Panc1 (cell line): ENCODE measurements around the gene MYBPH. TPM values are rescaled to one million over a fixed set of nuclear protein-coding genes. Genes with fewer than 3 reads are reported as not detected.

Experiments used
- ATAC-seq: fragments of 200-7000 bp; cut with Tn5 transposase; 2 replicates; pipeline ENCODE4 v1.9.1; 2020; ENCODE audit warnings: mild to moderate bottlenecking, moderate library complexity
- BruUV-seq: library from RNA; stranded (reverse); fragments of 400-500 nt; replicated peaks from 2 replicates; lab custom pipeline; 2021; lab: Mats Ljungman, UMichigan
- CTCF ChIA-PET: fragments of 300-600 bp; sonication (Branson Sonifier 250); formaldehyde crosslinking; loops from one replicate; lab custom pipeline; 2022; ENCODE audit warnings: antibody characterized with exemption; lab: Charles Lee
- POLR2A ChIA-PET: fragments of 300-600 bp; sonication (Branson Sonifier 250); formaldehyde crosslinking; loops from one replicate; lab custom pipeline; 2022; ENCODE audit warnings: antibody characterized with exemption; lab: Charles Lee
- DNase-seq: peaks from one replicate; pipeline ENCODE4 v3.0.0-alpha.2; 2010; ENCODE audit warnings: low read depth, low spot score
- H3K27ac ChIP-seq: 2 replicates; pipeline ENCODE4 v1.5.1; 2011; ENCODE audit warnings: mild to moderate bottlenecking, low read length, inconsistent platforms
- H3K27me3 ChIP-seq: fragments of 200-500 bp; sonication (Bioruptor generic); 2 replicates; pipeline ENCODE4 v1.6.0; 2014; ENCODE audit warnings: low read length, inconsistent platforms; ENCODE audit not compliant: control insufficient read depth, insufficient read depth
- H3K36me3 ChIP-seq: fragments of 200-500 bp; sonication (Bioruptor generic); 2 replicates; pipeline ENCODE4 v1.5.1; 2014; ENCODE audit warnings: inconsistent platforms, mild to moderate bottlenecking, low read length, moderate library complexity; ENCODE audit not compliant: control insufficient read depth, insufficient read depth
- H3K4me1 ChIP-seq: 2 replicates; pipeline ENCODE4 v1.5.1; 2011; ENCODE audit warnings: inconsistent platforms, mild to moderate bottlenecking, low read length, moderate library complexity; ENCODE audit not compliant: control insufficient read depth, insufficient read depth
- H3K4me3 ChIP-seq, 2 experiments: 2 replicates each; pipeline ENCODE4 v1.5.1; 2011 to 2012; ENCODE audit warnings: low read depth in 2 of 2, low read length in 2 of 2, mild to moderate bottlenecking in 2 of 2, inconsistent platforms in 1 of 2, moderate library complexity in 1 of 2
- H3K9me3 ChIP-seq: fragments of 200-500 bp; sonication (Bioruptor generic); 2 replicates; pipeline ENCODE4 v1.5.1; 2014; ENCODE audit warnings: low read depth, mild to moderate bottlenecking, inconsistent platforms, low read length, moderate library complexity; ENCODE audit not compliant: control insufficient read depth, insufficient read depth
- CTCF ChIP-seq: fragments of 450-650 bp; IDR thresholded peaks from 2 replicates; pipeline ENCODE4 v1.5.1; 2017; ENCODE audit warnings: mild to moderate bottlenecking
- POLR2AphosphoS5 ChIP-seq: IDR thresholded peaks from 2 replicates; pipeline ENCODE4 v1.6.1; 2012; ENCODE audit warnings: mild to moderate bottlenecking, low read depth, low read length, moderate library complexity
- REST ChIP-seq, 2 experiments: IDR thresholded peaks; 2 replicates each; pipeline ENCODE4 v1.6.1; 2011 to 2012; ENCODE audit warnings: low read depth in 2 of 2, control low read depth in 1 of 2, low read length in 1 of 2, mild to moderate bottlenecking in 1 of 2, moderate library complexity in 1 of 2; ENCODE audit not compliant: insufficient read depth in 1 of 2
- SIN3A ChIP-seq: IDR thresholded peaks from 2 replicates; pipeline ENCODE4 v1.6.1; 2012; ENCODE audit warnings: low read depth, mild to moderate bottlenecking, low read length, moderate library complexity, borderline replicate concordance; ENCODE audit not compliant: insufficient read depth
- TCF7L2 ChIP-seq: IDR thresholded peaks from 2 replicates; pipeline ENCODE4 v1.6.1; 2011; ENCODE audit warnings: mild to moderate bottlenecking, low read depth, low read length, inconsistent platforms
- in situ Hi-C: cut with HindIII; loops from 2 replicates; pipeline ENCODE4 v1.10.0; 2016; ENCODE audit warnings: low sequenced_read_pairs, low pct_unique_long_range_greater_than_20kb
- intact Hi-C: fragments of 100-400 bp; cut with micrococcal nuclease; formaldehyde crosslinking; loops from one replicate; pipeline ENCODE4 v1.10.0; 2022; ENCODE audit not compliant: unreplicated experiment
- total RNA-seq: library from RNA; stranded (reverse); gene quantifications from one replicate; pipeline ENCODE4 v1.2.1, GENCODE V29; 2021; ENCODE audit not compliant: unreplicated experiment

The MYBPH gene
- total RNA-seq, 1 experiment from 2014 or later, result not detected

DNA sequence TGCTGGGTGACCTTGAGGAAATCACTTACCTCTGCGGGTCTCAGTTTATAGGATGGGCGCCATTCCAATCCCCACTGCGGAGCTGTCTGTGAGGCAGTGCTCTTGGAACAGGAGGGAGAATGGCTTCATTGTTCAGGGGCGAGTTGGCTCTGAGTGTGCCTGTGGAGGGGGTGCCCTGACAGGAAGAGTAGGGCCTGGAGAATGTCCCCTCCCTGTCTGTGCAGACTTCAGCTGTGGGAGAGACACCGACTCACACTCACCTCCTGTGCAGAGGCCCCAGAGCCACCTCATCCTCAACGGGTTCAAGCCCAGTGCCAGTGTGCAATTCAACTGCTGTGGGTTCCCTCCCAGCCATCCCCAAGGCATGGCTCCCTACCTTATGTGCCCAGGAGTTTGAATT, 31.0 kb downstream of the MYBPH start:
- CTCF ChIA-PET, result no interaction called here
- BruUV-seq, result no TSS peak
- POLR2A ChIA-PET, result no interaction called here

GRCh38 chr1:203143641-203144040, 32.0 kb downstream of the MYBPH start:
- ATAC-seq, result no peak
- no peaks in the 10 kb centered on the region for H3K27me3 ChIP-seq
- no peak for TF ChIP-seq CTCF
- TF ChIP-seq REST (IDR thresholded peaks at IDR 0.05; ENCODE audit: insufficient read depth in 1 of 2, low read depth in 2 of 2, low read length in 1 of 2), result no peak
- no peak for TF ChIP-seq TCF7L2
- no peak for TF ChIP-seq POLR2AphosphoS5
- no peak for TF ChIP-seq SIN3A
- intact Hi-C loops, result no loop called here
- no peaks in the 10 kb centered on the region for H3K9me3 ChIP-seq
- no peak overlapping the region for H3K27ac ChIP-seq
- in situ Hi-C loops, result no loop called here
- H3K36me3 ChIP-seq, result no peaks in the 10 kb centered on the region
- peaks cover 14% of the 10 kb centered on the region for H3K4me1 ChIP-seq
- no peak for DNase-seq
- ChIA-PET POLR2A (no interaction called here), CTCF (no interaction called here)
- no TSS peak for BruUV-seq
- H3K4me3 ChIP-seq, result no peak overlapping the region

More for the DNA sequence above, 31.0 kb downstream of the MYBPH start:
- H3K4me1 ChIP-seq, result peaks cover 19% of the 10 kb centered on the region
- H3K27me3 ChIP-seq, result no peaks in the 10 kb centered on the region
- no peak overlapping the region for H3K4me3 ChIP-seq
- ATAC-seq (peak; percentile 49), DNase-seq (no peak)
- H3K36me3 ChIP-seq, result no peaks in the 10 kb centered on the region
- intact Hi-C loops, result no loop called here
- in situ Hi-C loops, result no loop called here
- peak overlapping the region; percentile 55 for H3K27ac ChIP-seq
- no peak for TF ChIP-seq TCF7L2
- no peak for TF ChIP-seq REST (IDR thresholded peaks at IDR 0.05; ENCODE audit: insufficient read depth in 1 of 2, low read depth in 2 of 2, low read length in 1 of 2)
- TF ChIP-seq SIN3A, result no peak
- no peak for TF ChIP-seq POLR2AphosphoS5
- TF ChIP-seq CTCF, result no peak
- H3K9me3 ChIP-seq, result no peaks in the 10 kb centered on the region
